GM19468 (cell line): ENCODE measurements around the gene FKBP7.
"Not testable (repeated sequence)": the region's sequence is repeated elsewhere in the genome, so short reads cannot be mapped to it uniquely, and the experiment has no call there.

Source experiments
- ATAC-seq: cut with Tn5 transposase; IDR thresholded peaks from one replicate; pipeline ENCODE4 v1.9.1; 2021; ENCODE audit warnings: mild to moderate bottlenecking, moderate library complexity, moderate number of reproducible peaks; ENCODE audit not compliant: unreplicated experiment; ENCODE audit errors: extremely low read depth

Gene FKBP7

GRCh38 chr2:178496049-178496448 lies 17.6 kb upstream of the FKBP7 start:
- no peak for ATAC-seq

- ATAC-seq, result no peak
Measured at GRCh38 chr2:178491612-178492011, 13.2 kb upstream of the FKBP7 start.

GRCh38 chr2:178485356-178485755 lies 7.0 kb upstream of the FKBP7 start:
- ATAC-seq, result no peak

- ATAC-seq, result no peak
Measured at GRCh38 chr2:178484245-178485041, 6.0 kb upstream of the FKBP7 start.

GRCh38 chr2:178482437-178482836 lies 4.0 kb upstream of the FKBP7 start:
- peak; percentile 20 for ATAC-seq

- ATAC-seq, result peak; percentile 71
Measured at GRCh38 chr2:178480227-178481181, 2.1 kb upstream of the FKBP7 start, which contains the start of gene PLEKHA3. Gene PLEKHA3 (plus strand): TSS chr2:178480457. CDS start chr2:178480870, 413 bp downstream.

GRCh38 chr2:178479758-178480226 lies 1.4 kb upstream of the FKBP7 start:
- ATAC-seq, result no peak

- no peak for ATAC-seq
Measured at GRCh38 chr2:178479275-178479616, 846 bp upstream of the FKBP7 start.

- no peak for ATAC-seq
Measured at GRCh38 chr2:178478130-178478438, 316 bp downstream of the FKBP7 start.

- ATAC-seq, result no peak
Measured at GRCh38 chr2:178477443-178478129, 814 bp downstream of the FKBP7 start.

GRCh38 chr2:178476477-178476876 lies 1.9 kb downstream of the FKBP7 start:
- ATAC-seq, result no peak

GRCh38 chr2:178474560-178474959 lies 3.8 kb downstream of the FKBP7 start:
- ATAC-seq, result no peak

- ATAC-seq, result no peak
Measured at GRCh38 chr2:178473931-178474330, 4.5 kb downstream of the FKBP7 start.

GRCh38 chr2:178473373-178473772 lies 5.0 kb downstream of the FKBP7 start:
- ATAC-seq, result no peak

- ATAC-seq, result not testable (repeated sequence)
Measured at GRCh38 chr2:178471313-178471712, 7.1 kb downstream of the FKBP7 start.

- no peak for ATAC-seq
Measured at GRCh38 chr2:178469219-178469849, 9.1 kb downstream of the FKBP7 start.

GRCh38 chr2:178457390-178457886 lies 21.0 kb downstream of the FKBP7 start:
- no peak for ATAC-seq

GRCh38 chr2:178455947-178456346 lies 22.5 kb downstream of the FKBP7 start:
- no peak for ATAC-seq

GRCh38 chr2:178452870-178453269 lies 25.5 kb downstream of the FKBP7 start:
- ATAC-seq, result no peak

GRCh38 chr2:178452334-178452733 lies 26.1 kb downstream of the FKBP7 start:
- ATAC-seq, result no peak
